ENCODE results near the gene PLEKHM2. TPM values are rescaled to one million over a fixed set of nuclear protein-coding genes. Genes with fewer than 3 reads are reported as not detected.
"Not testable (repeated sequence)": the region's sequence is repeated elsewhere in the genome, so short reads cannot be mapped to it uniquely, and the experiment has no call there.

The PLEKHM2 gene
- total RNA-seq, 4 donors from 2014 or later: 51.3 to 61.6 (median 55.2) TPM

DNA sequence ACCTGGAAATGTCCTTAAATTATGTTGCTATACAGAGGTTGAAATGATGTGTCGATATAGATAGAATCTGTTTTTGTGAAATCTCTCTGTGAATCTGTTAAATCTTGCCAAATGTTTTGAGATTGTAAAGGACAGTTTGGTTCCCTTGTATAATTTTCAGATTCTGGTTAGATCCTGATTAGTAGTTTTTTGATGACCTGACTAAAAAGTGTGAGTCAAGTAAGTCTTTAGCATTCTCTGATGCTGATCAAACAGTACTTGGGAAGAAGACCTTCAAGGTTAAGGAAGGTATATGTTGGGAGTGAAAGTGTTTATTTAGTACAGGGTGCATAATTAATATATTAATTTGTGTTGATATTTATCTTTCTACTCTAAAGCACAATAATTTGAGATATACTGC lies 34.2 kb upstream of the PLEKHM2 start:
- Histone ChIP-seq H3K4me3 (no peak overlapping the region), H3K27ac (no peak overlapping the region), H3K4me1 (no peaks in the 10 kb centered on the region), H3K27me3 (no peaks in the 10 kb centered on the region), H3K36me3 (peaks cover 76% of the 10 kb centered on the region), H3K9me3 (no peaks in the 10 kb centered on the region)
- WGBS: 88% methylated on average over 1 of the region's 1 CpG
- TF ChIP-seq POLR2A (IDR thresholded peaks at IDR 0.05) (no peak), EP300 (IDR thresholded peaks at IDR 0.05) (no peak), POLR2AphosphoS5 (IDR thresholded peaks at IDR 0.05) (no peak)
- TF ChIP-seq, protein P1, sequence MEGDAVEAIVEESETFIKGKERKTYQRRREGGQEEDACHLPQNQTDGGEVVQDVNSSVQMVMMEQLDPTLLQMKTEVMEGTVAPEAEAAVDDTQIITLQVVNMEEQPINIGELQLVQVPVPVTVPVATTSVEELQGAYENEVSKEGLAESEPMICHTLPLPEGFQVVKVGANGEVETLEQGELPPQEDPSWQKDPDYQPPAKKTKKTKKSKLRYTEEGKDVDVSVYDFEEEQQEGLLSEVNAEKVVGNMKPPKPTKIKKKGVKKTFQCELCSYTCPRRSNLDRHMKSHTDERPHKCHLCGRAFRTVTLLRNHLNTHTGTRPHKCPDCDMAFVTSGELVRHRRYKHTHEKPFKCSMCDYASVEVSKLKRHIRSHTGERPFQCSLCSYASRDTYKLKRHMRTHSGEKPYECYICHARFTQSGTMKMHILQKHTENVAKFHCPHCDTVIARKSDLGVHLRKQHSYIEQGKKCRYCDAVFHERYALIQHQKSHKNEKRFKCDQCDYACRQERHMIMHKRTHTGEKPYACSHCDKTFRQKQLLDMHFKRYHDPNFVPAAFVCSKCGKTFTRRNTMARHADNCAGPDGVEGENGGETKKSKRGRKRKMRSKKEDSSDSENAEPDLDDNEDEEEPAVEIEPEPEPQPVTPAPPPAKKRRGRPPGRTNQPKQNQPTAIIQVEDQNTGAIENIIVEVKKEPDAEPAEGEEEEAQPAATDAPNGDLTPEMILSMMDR (IDR thresholded peaks at IDR 0.05): no peak
- no peak for DNase-seq (ENCODE audit: low spot score in 2 of 2)

DNA sequence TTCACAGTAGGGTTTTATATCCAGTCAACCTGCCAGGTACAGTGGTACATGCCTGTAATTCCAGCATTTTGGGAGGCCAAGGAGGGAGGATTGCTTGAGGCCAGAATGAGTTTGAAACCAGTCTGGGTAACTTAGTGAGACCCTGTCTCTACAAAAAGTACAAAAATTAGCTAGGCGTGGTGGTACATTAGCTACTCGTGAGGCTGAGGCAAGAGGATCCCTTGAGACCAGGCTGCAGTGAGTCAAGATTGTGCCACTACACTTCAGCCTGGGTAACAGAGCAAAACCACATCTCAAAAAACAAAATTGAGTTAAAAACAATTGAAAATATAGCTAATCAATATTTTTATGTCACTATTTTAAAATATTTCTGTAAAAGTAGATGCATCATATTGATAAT lies 33.7 kb upstream of the PLEKHM2 start:
- TF ChIP-seq EP300 (IDR thresholded peaks at IDR 0.05): no peak
- TF ChIP-seq POLR2AphosphoS5 (IDR thresholded peaks at IDR 0.05): no peak
- TF ChIP-seq, protein P1 (IDR thresholded peaks at IDR 0.05): no peak
- TF ChIP-seq POLR2A (IDR thresholded peaks at IDR 0.05): no peak
- Histone ChIP-seq H3K4me1 (no peaks in the 10 kb centered on the region), H3K36me3 (peaks cover 76% of the 10 kb centered on the region), H3K4me3 (no peak overlapping the region), H3K27me3 (no peaks in the 10 kb centered on the region), H3K27ac (no peak overlapping the region), H3K9me3 (no peaks in the 10 kb centered on the region)
- WGBS: 93% methylated on average over 2 of the region's 2 CpGs
- no peak for DNase-seq (ENCODE audit: low spot score in 2 of 2)

DNA sequence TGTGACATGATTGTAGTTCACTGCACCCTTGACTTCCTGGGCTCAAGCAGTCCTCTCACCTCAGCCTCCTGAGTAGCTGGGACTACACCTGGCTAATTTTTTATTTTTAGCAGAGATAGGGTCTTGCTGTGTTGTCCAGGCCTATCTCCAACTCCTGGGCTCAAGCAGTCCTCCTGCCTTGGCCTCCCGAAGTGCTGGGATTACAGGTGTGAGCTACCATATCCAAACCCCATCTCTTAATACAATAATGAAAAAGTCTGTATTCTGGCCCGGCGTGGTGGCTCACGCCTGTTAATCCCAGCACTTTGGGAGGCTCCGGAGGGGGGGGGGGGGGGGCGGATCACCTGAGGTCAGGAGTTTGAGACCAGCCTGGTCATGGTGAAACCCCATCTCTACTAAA lies 32.0 kb upstream of the PLEKHM2 start:
- H3K9me3 ChIP-seq; H3K27ac ChIP-seq; DNase-seq (ENCODE audit: low spot score in 2 of 2); H3K4me1 ChIP-seq; H3K27me3 ChIP-seq; H3K4me3 ChIP-seq: not testable (repeated sequence)
- H3K36me3 ChIP-seq: peaks cover 80% of the 10 kb centered on the region
- WGBS: 98% methylated on average over 5 of the region's 6 CpGs

DNA sequence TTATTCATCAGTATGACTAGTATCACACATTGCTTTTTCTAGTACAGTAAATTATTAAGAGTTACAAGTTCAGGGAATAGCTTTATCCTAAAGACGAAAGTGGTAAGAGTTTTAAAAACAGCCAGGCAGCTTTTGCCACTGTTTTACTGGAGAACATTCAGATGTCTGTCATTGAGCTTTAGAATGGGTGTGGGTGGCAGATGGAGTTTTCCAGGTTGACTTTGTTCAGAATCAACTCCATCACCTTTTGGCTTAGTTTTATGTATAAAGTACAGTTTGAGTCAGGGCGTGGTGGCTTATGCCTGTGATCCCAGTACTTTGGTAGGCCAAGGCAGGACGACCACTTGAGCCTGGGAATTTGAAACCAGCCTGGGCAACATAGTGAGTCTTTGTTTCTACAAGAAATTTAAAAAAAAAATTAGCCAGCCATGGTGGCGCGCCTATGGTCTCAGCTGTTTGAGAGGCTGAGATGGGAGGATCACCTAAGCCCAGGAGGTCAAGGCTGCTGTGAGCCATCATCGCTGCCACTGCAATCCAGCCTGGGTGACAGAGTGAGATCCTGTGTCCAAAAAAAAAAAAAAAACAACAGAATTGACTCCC lies 29.9 kb upstream of the PLEKHM2 start:
- no peaks in the 10 kb centered on the region for H3K4me1 ChIP-seq
- peaks cover 92% of the 10 kb centered on the region for H3K36me3 ChIP-seq
- H3K27ac ChIP-seq: no peak overlapping the region
- no peaks in the 10 kb centered on the region for H3K27me3 ChIP-seq
- DNase-seq (ENCODE audit: low spot score in 2 of 2): no peak
- WGBS: 92% methylated on average over 6 of the region's 6 CpGs
- TF ChIP-seq EP300 (IDR thresholded peaks at IDR 0.05) (no peak), POLR2AphosphoS5 (IDR thresholded peaks at IDR 0.05) (no peak), POLR2A (IDR thresholded peaks at IDR 0.05) (no peak)
- TF ChIP-seq, protein P1 (IDR thresholded peaks at IDR 0.05): no peak
- no peaks in the 10 kb centered on the region for H3K9me3 ChIP-seq
- H3K4me3 ChIP-seq: no peak overlapping the region

DNA sequence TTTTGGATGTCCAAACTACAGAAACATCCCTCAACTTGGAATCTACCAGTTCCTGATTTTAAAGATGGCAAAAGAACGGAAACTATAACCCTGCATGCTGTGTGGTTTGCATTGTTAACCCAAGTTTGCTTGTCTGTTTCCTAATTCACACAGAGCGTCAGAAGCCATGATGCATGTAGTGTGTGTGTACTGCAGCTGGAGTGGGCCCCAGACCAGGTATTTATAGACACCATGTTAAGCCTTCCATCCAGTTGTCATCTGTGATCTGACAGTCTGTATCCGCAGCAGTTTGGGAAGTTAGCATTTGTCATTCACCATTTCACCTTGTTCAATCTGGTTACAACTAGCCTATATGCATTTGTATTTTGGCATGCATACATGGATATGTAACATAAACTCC lies 27.7 kb upstream of the PLEKHM2 start:
- no peak for DNase-seq (ENCODE audit: low spot score in 2 of 2)
- H3K27me3 ChIP-seq: no peaks in the 10 kb centered on the region
- WGBS: 98% methylated on average over 3 of the region's 3 CpGs
- H3K4me1 ChIP-seq: no peaks in the 10 kb centered on the region
- H3K27ac ChIP-seq: no peak overlapping the region
- H3K36me3 ChIP-seq: peaks cover 95% of the 10 kb centered on the region
- H3K4me3 ChIP-seq: no peak overlapping the region
- no peaks in the 10 kb centered on the region for H3K9me3 ChIP-seq
- TF ChIP-seq, protein P1 (IDR thresholded peaks at IDR 0.05): no peak
- no peak for TF ChIP-seq POLR2AphosphoS5 (IDR thresholded peaks at IDR 0.05)
- no peak for TF ChIP-seq POLR2A (IDR thresholded peaks at IDR 0.05)
- no peak for TF ChIP-seq EP300 (IDR thresholded peaks at IDR 0.05)

DNA sequence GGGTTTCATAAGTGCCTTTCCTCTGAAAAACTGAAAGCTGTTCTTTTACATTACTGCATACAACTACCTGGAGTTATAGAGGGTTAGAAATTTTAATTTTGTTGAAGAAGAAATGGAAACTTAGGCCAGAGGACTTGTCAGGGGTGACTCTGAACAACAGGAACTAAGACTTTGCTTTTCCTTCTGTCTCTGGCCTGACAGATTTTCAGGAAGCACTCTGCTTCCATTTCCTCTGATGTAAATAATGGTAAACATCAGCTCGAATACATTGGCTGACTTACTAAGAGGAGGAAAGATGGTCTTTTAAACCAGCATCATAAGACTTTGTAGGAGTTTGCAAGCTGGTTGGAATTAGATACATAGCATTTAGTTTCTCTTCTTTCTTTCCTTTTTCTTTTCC lies 27.1 kb upstream of the PLEKHM2 start:
- H3K4me1 ChIP-seq: no peaks in the 10 kb centered on the region
- no peaks in the 10 kb centered on the region for H3K9me3 ChIP-seq
- no peak overlapping the region for H3K4me3 ChIP-seq
- WGBS: 70% methylated on average over 1 of the region's 1 CpG
- DNase-seq (ENCODE audit: low spot score in 2 of 2): no peak
- H3K27me3 ChIP-seq: no peaks in the 10 kb centered on the region
- no peak overlapping the region for H3K27ac ChIP-seq
- H3K36me3 ChIP-seq: peaks cover 95% of the 10 kb centered on the region
- no peak for TF ChIP-seq POLR2AphosphoS5 (IDR thresholded peaks at IDR 0.05)

Measured in suprapubic skin (tissue), 4 donors.